GM19025 (cell line): ENCODE measurements around the gene ZNF415.
"Not testable (repeated sequence)": the region's sequence is repeated elsewhere in the genome, so short reads cannot be mapped to it uniquely, and the experiment has no call there.

Source experiments
- ATAC-seq: cut with Tn5 transposase; IDR thresholded peaks from one replicate; pipeline ENCODE4 v1.9.1; 2021; ENCODE audit warnings: mild to moderate bottlenecking, low read depth, moderate library complexity; ENCODE audit not compliant: unreplicated experiment

ZNF415 gene

GRCh38 chr19:53103234-53104203, 29.2 kb downstream of the ZNF415 start, which contains the start of gene ZNF160:
Gene ZNF160, minus strand, starts transcription at chr19:53103422. Its CDS starts 17,146 bp downstream, at chr19:53086276.
- peak; percentile 94 for ATAC-seq

- ATAC-seq: no peak
Observed at GRCh38 chr19:53102756-53103233, 29.9 kb downstream of the ZNF415 start.

GRCh38 chr19:53102206-53102755, 30.4 kb downstream of the ZNF415 start:
- ATAC-seq: no peak

- ATAC-seq: no peak
Observed at GRCh38 chr19:53101518-53101917, 31.2 kb downstream of the ZNF415 start.

GRCh38 chr19:53098570-53098969, 34.1 kb downstream of the ZNF415 start:
- not testable (repeated sequence) for ATAC-seq

GRCh38 chr19:53096982-53097690, 35.6 kb downstream of the ZNF415 start:
- ATAC-seq: not testable (repeated sequence)

GRCh38 chr19:53096579-53096978, 36.1 kb downstream of the ZNF415 start:
- ATAC-seq: not testable (repeated sequence)

GRCh38 chr19:53094754-53095575, 37.7 kb downstream of the ZNF415 start:
- no peak for ATAC-seq

- no peak for ATAC-seq
Observed at GRCh38 chr19:53092723-53093122, 40.0 kb downstream of the ZNF415 start.

- ATAC-seq: no peak
Observed at GRCh38 chr19:53091413-53092254, 41.1 kb downstream of the ZNF415 start.

GRCh38 chr19:53088091-53088490, 44.6 kb downstream of the ZNF415 start:
- no peak for ATAC-seq

GRCh38 chr19:53086949-53087348, 45.8 kb downstream of the ZNF415 start:
- ATAC-seq: no peak

- ATAC-seq: no peak
Observed at GRCh38 chr19:53085496-53085895, 47.2 kb downstream of the ZNF415 start.

- no peak for ATAC-seq
Observed at GRCh38 chr19:53082929-53083328, 49.8 kb downstream of the ZNF415 start.

- no peak for ATAC-seq
Observed at GRCh38 chr19:53079313-53079924, 53.3 kb downstream of the ZNF415 start.

- ATAC-seq: no peak
Observed at GRCh38 chr19:53078668-53079067, 54.0 kb downstream of the ZNF415 start.

GRCh38 chr19:53076984-53077383, 55.7 kb downstream of the ZNF415 start:
- ATAC-seq: no peak

GRCh38 chr19:53068834-53069233, 63.9 kb downstream of the ZNF415 start:
- no peak for ATAC-seq

- no peak for ATAC-seq
Observed at GRCh38 chr19:53068199-53068598, 64.5 kb downstream of the ZNF415 start.
